Hepatic stellate cell (primary cell): ENCODE measurements around the gene BHLHE41.

Source experiments
- DNase-seq: peaks from one replicate; pipeline ENCODE4 v3.0.0; 2011; ENCODE audit warnings: low spot score

Gene BHLHE41

GRCh38 chr12:26134540-26134939 lies 9.7 kb upstream of the BHLHE41 start:
- no peak for DNase-seq

DNA sequence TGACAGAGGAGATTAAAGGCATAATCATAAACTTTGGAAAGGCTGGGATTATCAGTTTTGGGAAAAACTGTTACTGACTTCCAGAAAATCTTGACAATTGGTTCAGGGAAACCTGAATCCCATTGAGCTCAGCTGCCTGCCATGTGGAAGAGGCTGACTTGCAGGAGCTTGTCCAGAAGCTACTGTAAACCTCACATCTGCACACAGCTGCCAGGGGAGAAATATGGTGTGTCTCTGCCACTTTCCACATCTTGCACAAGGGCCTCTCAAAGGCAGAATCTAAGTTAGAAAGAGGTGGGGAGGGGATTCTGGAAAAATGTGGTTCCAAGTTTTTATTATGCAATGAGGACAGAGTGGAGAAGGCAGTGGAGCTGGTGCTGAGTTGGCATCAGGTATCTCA lies 8.7 kb upstream of the BHLHE41 start:
- no peak for DNase-seq

DNA sequence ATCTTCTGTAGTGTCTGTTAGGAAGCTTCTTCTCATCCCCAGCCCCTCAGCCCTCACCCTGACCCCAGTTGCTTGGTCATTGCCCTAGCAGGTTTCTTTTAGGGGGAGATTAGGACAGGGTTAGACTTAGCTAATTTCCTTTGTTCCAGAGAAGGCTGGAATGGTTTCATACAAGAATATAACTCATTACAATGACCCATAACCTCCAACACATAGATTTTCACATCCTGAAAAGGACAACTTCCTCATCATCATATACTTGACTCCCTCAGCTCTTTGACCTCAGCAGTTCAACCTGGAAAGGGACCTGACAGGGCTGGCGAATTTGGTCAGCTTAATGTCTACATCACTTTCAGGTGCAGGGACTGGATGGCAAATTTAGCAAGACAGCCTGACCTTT lies 8.0 kb upstream of the BHLHE41 start:
- DNase-seq = no peak

- DNase-seq = no peak
Measured at GRCh38 chr12:26131936-26132335, 7.1 kb upstream of the BHLHE41 start.

DNA sequence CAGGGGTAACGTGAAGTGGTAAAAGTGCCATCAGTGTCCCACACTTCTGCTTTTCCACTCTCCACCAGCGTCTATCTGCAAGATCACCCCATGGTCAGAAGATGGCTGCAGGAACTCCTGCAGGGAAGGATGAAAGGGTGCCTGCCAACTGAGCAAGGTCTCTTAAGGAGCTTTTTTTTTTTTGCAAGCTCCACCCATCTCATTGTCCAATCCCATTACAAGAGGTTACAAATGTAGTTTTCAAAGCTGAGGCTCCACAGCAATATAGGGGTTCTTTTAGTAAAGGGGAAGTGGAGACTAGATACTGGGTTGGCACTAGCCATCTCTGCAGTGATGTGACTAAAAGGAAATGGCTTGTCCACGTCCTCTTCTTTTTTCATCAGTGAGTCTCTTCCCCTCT lies 5.9 kb upstream of the BHLHE41 start:
- DNase-seq = no peak

GRCh38 chr12:26128168-26128567 lies 3.3 kb upstream of the BHLHE41 start:
- DNase-seq = no peak

DNA sequence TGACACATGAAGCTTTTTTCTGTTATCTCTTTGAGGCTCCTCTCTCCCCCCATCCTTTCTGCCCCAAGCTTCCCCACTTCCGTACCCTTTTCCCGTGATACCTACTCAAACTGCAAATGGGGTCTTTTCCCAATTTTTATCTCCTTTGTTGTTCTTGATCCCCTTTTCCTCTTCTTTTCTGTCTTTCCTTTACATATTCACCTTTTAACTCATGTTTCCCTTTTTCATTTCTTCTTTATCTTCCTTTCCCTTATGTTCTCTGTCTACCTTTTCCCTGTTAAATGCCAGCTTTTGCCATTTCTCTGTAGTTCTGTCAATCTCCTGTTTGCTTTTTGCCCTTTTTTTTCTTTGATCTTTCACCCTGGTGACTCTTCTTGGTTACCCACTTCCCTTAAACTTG lies 2.6 kb upstream of the BHLHE41 start:
- DNase-seq = no peak

GRCh38 chr12:26126340-26127284 lies 1.8 kb upstream of the BHLHE41 start:
- DNase-seq = peak; percentile 87

DNA sequence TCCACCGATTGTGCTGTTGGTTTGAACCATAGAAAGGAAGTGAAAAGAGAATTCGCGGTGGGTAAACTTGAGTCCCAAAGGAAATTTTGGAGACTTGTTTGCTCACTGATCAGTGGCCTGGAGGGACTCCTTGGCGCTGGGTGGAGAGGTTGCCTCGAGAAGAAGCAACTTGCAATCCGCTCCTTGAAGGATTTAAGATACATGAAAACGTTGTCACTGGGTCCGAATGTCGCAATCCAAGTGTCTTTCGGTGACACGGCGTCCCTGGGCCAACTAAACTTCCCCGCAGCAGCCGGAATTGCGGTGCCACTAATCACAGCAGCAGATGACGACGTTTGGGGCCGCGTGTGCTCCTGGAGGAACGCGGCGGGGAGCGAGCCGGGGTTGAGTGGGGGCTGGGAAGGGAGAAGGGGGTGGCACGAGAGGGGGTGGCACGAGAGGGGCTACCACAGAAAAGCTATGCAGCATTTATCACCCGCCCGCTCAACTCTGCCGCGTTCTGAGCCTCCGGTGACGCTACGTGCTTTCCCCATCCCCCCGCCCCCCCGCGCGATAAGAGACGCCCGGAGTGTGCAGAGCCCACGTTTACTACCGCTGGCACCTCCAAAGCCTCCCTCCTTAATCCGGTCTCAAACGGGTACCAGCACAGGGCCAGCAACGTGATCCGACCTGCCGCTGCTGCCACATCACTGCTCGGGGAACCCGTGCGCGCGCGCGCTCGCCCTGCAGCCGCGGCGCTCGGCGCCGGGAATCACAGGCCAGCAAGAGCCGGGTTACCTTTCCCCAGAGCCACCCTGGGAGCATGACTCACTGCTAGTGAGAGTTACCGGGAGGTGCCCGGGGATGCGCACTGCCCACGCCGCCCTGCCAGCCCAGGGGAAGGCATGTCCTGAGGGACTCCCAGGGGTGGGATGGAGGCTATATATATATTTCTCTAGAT lies 833 bp upstream of the BHLHE41 start:
- peak; percentile 78 for DNase-seq

DNA sequence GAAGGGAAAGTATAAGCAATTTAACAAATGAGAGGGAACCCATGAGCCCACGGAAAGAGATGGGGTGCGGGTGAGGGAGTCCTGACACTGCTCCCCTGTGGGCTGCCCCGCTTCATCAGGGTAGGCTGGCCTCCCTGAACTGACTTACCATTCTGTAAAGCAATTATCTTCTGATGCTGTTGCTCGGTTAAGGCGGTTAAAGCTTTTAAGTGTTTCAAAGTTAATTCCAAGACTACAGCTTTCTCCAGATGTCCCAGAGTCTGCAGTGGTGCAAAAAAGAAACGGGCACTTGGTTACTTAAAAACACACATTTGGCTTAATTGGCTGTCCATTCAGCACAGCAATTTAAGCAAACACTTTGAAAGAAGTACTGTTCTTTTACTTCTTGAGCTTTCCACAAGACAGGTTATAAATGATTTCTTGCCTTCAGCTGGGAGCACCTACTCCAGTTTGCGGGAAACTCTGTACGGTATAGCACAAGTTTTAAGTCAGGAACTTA lies 1.3 kb downstream of the BHLHE41 start:
- no peak for DNase-seq

GRCh38 chr12:26122681-26123481 lies 2.0 kb downstream of the BHLHE41 start:
- peak; percentile 67 for DNase-seq

- peak; percentile 29 for DNase-seq
Measured at GRCh38 chr12:26122061-26122680, 2.7 kb downstream of the BHLHE41 start.

DNA sequence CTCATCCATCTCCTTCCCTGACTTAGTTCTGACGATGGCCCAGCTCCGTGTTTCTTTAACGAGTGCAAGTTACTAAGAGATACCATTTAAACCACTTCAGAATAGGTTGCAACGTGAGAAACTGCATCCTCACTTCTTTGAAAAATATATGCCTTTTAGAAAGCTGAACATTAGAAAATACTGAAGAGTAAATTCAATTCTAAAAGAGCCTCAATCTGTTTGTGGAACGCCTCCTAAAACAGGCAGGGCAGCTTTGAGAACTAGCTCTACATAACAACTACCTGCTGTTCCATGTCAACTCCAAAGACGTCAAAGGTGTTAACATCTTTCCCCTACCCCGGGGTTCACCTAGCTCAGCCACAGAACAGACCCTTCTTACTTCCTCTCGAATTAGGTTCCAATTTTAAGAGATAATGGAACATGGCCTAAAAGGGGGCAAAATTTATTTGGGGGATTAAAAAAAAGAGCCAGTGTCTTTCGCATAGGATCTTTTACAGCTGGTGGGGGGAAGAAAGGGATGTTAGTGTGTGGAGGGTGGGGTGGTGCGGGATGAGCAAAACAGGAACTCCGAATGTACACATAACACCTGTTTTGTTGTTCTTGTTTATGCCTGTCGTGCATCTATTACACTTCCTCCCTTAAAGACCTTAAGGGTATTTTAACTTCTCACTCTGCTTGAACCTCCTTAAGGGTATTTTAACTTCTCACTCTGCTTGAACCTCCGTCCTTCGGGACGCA lies 3.3 kb downstream of the BHLHE41 start:
- DNase-seq = no peak

DNA sequence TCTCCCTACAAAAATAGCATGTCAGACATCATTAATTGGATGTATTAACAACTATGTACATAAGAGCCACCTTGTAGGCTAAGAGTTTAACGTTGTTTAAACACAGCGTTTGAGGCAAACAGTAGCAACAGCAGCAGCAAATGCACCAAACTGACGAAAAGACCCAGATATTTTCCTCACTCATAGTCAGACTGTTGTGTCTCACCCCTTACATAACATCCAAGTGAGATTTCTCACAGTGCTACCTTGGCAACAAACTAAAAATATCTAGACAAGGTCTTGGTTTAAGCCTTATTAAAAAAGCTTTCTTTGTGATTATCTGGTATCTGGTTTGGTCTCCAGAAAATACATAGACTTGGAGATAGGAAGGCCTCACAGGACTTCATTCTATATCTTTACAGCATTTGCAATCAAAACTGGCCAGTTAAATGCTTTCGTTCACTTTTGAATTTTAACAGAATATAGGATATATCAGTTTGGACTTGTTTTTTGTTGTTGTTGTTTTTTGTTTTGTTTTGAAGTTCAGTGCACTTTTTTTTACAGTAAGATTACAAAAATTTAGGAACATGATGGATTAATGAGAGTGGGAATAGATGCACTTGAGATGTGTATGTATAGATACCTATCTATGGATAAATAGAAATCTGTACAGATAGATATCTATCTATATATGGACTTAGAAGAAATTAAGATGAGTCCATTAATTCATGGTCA lies 4.1 kb downstream of the BHLHE41 start:
- DNase-seq = no peak

DNA sequence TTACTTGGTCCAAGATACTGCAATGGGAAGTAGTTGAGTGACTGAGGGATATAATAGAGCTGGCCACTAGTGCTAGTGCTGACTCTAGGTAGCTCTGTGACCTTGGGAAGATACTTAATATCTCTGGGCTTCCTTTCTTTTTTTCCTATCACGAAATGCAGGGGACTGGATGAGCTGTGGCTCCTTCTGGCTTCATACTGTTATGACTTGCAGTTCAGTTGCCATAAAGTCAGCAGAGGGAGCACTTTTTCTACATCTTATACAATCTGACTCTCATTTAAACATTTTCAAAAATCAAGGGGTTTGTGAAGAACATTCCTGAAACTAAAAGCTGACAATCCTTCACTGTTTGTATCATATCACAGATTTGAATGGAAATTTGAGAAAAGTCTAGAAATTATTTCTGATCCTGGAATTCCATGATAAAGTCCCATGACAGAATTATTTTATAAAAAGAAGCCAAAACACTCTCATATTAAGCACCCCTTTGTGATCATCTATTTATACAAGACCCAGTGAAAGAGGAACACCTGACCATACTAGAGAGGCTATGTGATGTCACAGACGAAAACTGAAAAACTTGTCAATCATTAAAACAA lies 5.3 kb downstream of the BHLHE41 start:
- peak; percentile 51 for DNase-seq

- no peak for DNase-seq
Measured at GRCh38 chr12:26118308-26118707, 6.5 kb downstream of the BHLHE41 start.

DNA sequence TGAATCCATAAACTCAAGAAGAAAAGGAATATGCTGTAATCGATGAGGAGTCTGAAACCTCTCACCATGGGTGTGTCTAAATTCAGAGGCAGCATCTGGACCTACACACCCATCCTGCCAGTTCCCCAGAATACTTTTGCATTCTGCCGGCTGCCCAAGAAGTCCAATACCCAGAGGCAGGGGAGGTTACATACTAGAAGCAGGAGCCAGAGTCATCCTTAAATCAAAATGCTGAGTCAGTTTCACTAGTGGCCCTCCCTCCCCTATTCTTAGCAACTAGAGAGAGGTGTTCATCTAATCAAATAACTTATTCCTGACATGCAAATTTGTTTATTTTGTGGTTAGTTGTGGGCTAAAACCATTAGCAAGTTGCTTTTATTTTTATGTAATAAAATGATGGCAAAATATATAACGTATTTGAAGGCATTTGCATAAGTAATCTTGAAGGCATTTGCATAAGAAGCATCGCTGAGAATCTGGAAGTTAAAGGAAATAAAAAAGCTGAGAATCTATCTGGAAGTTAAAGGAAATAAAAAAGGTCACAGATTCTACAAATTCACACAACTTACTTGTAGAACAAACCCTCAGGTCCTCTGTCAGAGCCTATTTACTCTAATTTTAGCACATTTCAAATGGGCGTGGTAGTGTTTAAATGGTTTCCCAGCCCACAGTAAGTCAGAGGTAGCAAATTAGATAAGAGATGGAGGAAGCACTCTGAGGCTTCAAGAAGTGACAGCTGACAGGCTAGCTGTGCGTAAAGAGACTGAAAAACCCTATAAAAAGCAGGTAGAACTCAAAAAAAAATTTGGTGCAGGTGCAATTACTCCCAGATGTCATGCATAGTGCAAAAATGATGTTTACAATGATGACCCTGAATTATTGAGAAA lies 7.8 kb downstream of the BHLHE41 start:
- no peak for DNase-seq

- no peak for DNase-seq
Measured at GRCh38 chr12:26114720-26115401, 10.0 kb downstream of the BHLHE41 start.
